Omental fat pad (tissue), 4 donors: ENCODE measurements around the gene ATP11A. TPM values are rescaled to one million over a fixed set of nuclear protein-coding genes. Genes with fewer than 3 reads are reported as not detected.
A peak's percentile ranks its signal among the peaks of the same experiment; 100 is the strongest.

Experiments
- ATAC-seq: fragments of 150-250 bp; one replicate; pipeline ENCODE4 v1.9.1; 2016; ENCODE audit warnings: mild to moderate bottlenecking, moderate library complexity; ENCODE audit not compliant: low FRiP score
- DNase-seq: peaks from one replicate; pipeline ENCODE4 v3.0.0-alpha.2; 2019; ENCODE audit warnings: low spot score
- CTCF ChIP-seq, 3 donors: fragments of 450-650 bp; IDR thresholded peaks; one replicate each; pipeline ENCODE4 v1.5.1; 2016 to 2017; ENCODE audit warnings: antibody characterized with exemption in 3 of 3, mild to moderate bottlenecking in 3 of 3, moderate library complexity in 2 of 3
- total RNA-seq, 4 donors: library from RNA; depleted of rRNA; stranded (reverse); fragments of >200 nt; gene quantifications; one replicate each; pipeline ENCODE4 v1.1.0, GENCODE V29; 2016

ATP11A gene
- total RNA-seq, 4 donors from 2014 or later, result 32.8 to 61.4 (median 45.7) TPM

GRCh38 chr13:112761701-112762689 is 72.2 kb downstream of the ATP11A start:
- TF ChIP-seq CTCF (IDR thresholded peaks at IDR 0.05), result no peak
- DNase-seq (no peak), ATAC-seq (peak; percentile 77)

GRCh38 chr13:112762690-112763080 is 72.8 kb downstream of the ATP11A start:
- ATAC-seq, result no peak
- no peak for DNase-seq
- no peak for TF ChIP-seq CTCF (IDR thresholded peaks at IDR 0.05)

- TF ChIP-seq CTCF (IDR thresholded peaks at IDR 0.05), result no peak
- ATAC-seq, result no peak
- DNase-seq, result no peak
Observed at GRCh38 chr13:112764028-112764427, 74.2 kb downstream of the ATP11A start.

- DNase-seq, result no peak
- TF ChIP-seq CTCF (IDR thresholded peaks at IDR 0.05), result no peak
- ATAC-seq, result no peak
Observed at GRCh38 chr13:112764864-112765561, 75.2 kb downstream of the ATP11A start.

GRCh38 chr13:112765731-112766130 is 75.9 kb downstream of the ATP11A start:
- ATAC-seq, result no peak
- no peak for DNase-seq
- TF ChIP-seq CTCF (IDR thresholded peaks at IDR 0.05), result no peak

- DNase-seq (no peak), ATAC-seq (no peak)
Observed at GRCh38 chr13:112766336-112766735, 76.5 kb downstream of the ATP11A start.

More at GRCh38 chr13:112766336-112766735, 76.5 kb downstream of the ATP11A start:
- TF ChIP-seq CTCF (IDR thresholded peaks at IDR 0.05), result no peak
